Cardiac muscle cell (in vitro differentiated cells and primary cell): ENCODE measurements around the gene PAPLN. TPM values are rescaled to one million over a fixed set of nuclear protein-coding genes. Genes with fewer than 3 reads are reported as not detected.
"Not testable (repeated sequence)": the region's sequence is repeated elsewhere in the genome, so short reads cannot be mapped to it uniquely, and the experiment has no call there.

ENCODE experiments used
- DNase-seq, 2 donors: peaks; one replicate each; pipeline versions ENCODE4 v3.0.0 to v3.0.0-alpha.2; 2010 to 2017; ENCODE audit warnings: low read depth in 1 of 2, low spot score in 1 of 2
- H3K27ac ChIP-seq: fragments of 200-600 bp; sonication (generic); 2 replicates; pipeline ENCODE4 v1.5.1; 2016
- H3K27me3 ChIP-seq: fragments of 200-600 bp; sonication (generic); 2 replicates; pipeline ENCODE4 v1.6.0; 2016; ENCODE audit warnings: control low read depth
- H3K36me3 ChIP-seq: fragments of 200-600 bp; sonication (generic); 2 replicates; pipeline ENCODE4 v1.5.1; 2016; ENCODE audit warnings: control low read depth
- H3K4me1 ChIP-seq: fragments of 200-600 bp; sonication (generic); 2 replicates; pipeline ENCODE4 v1.8.1; 2017; ENCODE audit warnings: low read depth, mild to moderate bottlenecking, mixed run types
- H3K4me3 ChIP-seq: fragments of 200-600 bp; sonication (generic); 2 replicates; pipeline ENCODE4 v1.5.1; 2016; ENCODE audit warnings: mild to moderate bottlenecking
- H3K9me3 ChIP-seq: fragments of 200-600 bp; sonication (generic); 2 replicates; pipeline ENCODE4 v1.5.1; 2017; ENCODE audit warnings: low read depth, mild to moderate bottlenecking, control low read depth
- polyA plus RNA-seq: library from polyadenylated mRNA; unstranded; fragments of >200 nt; fragmentation: Nextera tagmentation; extraction: Ambion mirVana; gene quantifications from 2 replicates; pipeline ENCODE4 v1.2.1, GENCODE V29; 2016
- total RNA-seq: library from RNA; depleted of rRNA; stranded (reverse); fragments of >200 nt; gene quantifications from 2 replicates; pipeline ENCODE4 v1.2.3, GENCODE V29; 2016
- TF ChIP-seq, protein P1 (sequence below): IDR thresholded peaks from 2 replicates; pipeline ENCODE4 v1.5.1; 2012; ENCODE audit warnings: low read depth, mild to moderate bottlenecking, low read length

Gene PAPLN, protein sequence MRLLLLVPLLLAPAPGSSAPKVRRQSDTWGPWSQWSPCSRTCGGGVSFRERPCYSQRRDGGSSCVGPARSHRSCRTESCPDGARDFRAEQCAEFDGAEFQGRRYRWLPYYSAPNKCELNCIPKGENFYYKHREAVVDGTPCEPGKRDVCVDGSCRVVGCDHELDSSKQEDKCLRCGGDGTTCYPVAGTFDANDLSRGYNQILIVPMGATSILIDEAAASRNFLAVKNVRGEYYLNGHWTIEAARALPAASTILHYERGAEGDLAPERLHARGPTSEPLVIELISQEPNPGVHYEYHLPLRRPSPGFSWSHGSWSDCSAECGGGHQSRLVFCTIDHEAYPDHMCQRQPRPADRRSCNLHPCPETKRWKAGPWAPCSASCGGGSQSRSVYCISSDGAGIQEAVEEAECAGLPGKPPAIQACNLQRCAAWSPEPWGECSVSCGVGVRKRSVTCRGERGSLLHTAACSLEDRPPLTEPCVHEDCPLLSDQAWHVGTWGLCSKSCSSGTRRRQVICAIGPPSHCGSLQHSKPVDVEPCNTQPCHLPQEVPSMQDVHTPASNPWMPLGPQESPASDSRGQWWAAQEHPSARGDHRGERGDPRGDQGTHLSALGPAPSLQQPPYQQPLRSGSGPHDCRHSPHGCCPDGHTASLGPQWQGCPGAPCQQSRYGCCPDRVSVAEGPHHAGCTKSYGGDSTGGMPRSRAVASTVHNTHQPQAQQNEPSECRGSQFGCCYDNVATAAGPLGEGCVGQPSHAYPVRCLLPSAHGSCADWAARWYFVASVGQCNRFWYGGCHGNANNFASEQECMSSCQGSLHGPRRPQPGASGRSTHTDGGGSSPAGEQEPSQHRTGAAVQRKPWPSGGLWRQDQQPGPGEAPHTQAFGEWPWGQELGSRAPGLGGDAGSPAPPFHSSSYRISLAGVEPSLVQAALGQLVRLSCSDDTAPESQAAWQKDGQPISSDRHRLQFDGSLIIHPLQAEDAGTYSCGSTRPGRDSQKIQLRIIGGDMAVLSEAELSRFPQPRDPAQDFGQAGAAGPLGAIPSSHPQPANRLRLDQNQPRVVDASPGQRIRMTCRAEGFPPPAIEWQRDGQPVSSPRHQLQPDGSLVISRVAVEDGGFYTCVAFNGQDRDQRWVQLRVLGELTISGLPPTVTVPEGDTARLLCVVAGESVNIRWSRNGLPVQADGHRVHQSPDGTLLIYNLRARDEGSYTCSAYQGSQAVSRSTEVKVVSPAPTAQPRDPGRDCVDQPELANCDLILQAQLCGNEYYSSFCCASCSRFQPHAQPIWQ
- total RNA-seq, result 1.2 and 4.2 TPM in 2 replicates
- 1.7 and 2.9 TPM in 2 replicates for polyA plus RNA-seq

DNA sequence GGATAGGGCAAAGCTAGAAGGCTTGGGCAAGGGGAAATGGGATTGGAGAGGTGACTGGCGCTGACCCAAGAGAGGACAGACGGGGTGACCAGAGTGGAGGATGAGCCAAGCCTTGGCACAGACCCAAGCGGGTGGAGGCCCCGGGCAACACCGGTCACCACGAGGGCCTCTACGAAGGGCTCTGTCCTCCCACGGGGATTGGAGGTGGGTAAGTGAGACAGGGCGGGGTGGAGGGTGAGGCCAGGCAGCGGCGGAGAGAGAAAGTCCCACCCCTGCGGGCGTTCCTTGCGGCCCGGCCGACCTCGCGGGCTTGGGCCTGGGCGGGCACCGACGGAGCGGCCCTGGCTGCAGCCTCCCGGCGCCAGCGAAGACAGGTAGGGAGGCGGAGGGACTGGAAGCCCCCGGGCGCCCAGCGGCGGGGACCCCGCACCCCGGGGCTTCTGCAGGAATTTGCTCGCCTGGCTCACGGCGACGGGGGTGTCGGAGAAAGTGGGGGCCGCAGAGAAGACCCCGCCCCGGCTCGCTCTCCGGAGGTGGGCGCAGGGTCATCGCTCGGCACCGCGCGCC, at the start of gene PAPLN:
PAPLN (plus strand) TSS at position 288 of the 567 bp plus-strand sequence. CDS start 2,273 bp downstream, outside the sequence.
- peak; percentile 32 to 53 for DNase-seq
- Histone ChIP-seq H3K27me3 (peaks cover 79% of the 10 kb centered on the region), H3K36me3 (no peaks in the 10 kb centered on the region), H3K9me3 (no peaks in the 10 kb centered on the region), H3K4me3 (peak within 1 kb of the TSS; percentile 27), H3K4me1 (peaks cover 16% of the 10 kb centered on the region), H3K27ac (no peak within 1 kb of the TSS)
- TF ChIP-seq, protein P1, sequence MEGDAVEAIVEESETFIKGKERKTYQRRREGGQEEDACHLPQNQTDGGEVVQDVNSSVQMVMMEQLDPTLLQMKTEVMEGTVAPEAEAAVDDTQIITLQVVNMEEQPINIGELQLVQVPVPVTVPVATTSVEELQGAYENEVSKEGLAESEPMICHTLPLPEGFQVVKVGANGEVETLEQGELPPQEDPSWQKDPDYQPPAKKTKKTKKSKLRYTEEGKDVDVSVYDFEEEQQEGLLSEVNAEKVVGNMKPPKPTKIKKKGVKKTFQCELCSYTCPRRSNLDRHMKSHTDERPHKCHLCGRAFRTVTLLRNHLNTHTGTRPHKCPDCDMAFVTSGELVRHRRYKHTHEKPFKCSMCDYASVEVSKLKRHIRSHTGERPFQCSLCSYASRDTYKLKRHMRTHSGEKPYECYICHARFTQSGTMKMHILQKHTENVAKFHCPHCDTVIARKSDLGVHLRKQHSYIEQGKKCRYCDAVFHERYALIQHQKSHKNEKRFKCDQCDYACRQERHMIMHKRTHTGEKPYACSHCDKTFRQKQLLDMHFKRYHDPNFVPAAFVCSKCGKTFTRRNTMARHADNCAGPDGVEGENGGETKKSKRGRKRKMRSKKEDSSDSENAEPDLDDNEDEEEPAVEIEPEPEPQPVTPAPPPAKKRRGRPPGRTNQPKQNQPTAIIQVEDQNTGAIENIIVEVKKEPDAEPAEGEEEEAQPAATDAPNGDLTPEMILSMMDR, result no peak

DNA sequence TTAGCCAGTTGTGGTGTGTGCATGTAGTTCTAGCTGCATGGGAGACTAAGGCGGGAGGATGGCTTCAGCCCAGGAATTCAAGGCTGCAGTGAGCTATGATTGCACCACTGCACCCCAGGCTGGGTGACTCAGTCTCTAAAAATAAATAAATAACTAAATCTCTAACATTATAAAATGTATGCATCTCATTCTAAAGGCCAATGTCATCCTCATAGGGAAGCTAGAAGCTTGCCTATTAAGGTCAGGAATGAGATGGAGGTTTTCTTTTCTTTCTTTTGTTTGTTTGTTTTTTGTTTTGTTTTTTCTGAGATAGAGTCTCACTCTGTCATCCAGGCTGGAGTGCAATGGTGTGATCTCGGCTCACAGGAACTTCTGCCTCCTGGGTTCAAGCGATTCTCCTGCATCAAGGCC, 48.8 kb upstream of the PAPLN start:
- TF ChIP-seq, protein P1, result no peak
- H3K4me1 ChIP-seq, result no peaks in the 10 kb centered on the region
- H3K36me3 ChIP-seq, result peaks cover 19% of the 10 kb centered on the region
- no peak overlapping the region for H3K4me3 ChIP-seq
- no peaks in the 10 kb centered on the region for H3K27me3 ChIP-seq
- no peaks in the 10 kb centered on the region for H3K9me3 ChIP-seq
- no peak overlapping the region for H3K27ac ChIP-seq
- DNase-seq, result peak in 1 of 2 donors; percentile 61

DNA sequence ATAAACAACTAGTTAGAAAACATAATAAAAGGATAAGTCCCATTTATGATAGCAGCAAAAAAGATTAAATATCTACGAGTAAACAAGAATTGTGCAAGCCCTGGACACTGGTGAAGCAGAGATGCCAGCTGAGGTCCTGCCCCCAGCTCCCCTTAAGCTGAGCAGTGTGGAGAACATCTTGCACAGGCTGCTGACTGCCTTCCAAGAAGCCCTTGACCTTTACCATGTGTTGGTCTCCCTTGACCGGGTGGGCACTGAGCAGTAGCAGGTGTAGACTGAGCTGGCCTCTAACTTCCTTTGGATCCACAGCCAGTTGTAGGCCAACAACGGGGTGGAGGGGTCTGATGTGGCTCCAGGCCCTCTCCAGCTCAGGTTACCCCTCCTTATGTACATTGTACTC, 47.7 kb upstream of the PAPLN start:
- Histone ChIP-seq H3K4me3 (no peak overlapping the region), H3K4me1 (no peaks in the 10 kb centered on the region)

DNA sequence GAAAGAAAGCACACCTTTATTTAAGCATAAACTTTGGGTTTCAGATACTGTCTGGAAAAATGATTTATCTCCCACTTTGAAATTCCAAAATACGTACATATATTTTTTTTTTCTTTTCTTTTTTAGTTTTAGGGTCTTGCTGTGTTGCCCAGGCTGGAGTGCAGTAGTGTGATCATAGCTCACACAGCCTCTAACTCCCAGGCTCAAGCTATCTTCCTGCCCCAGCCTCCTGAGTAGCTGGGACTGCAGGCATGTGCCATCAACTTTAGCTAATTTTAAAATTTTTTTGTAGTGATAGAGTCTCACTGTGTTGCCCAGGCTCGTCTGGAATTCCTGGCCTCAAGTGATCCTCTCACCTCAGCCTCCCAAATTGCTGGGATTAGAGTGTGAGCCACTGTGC, 45.9 kb upstream of the PAPLN start:
- H3K9me3 ChIP-seq, result no peaks in the 10 kb centered on the region
- TF ChIP-seq, protein P1, result no peak
- DNase-seq, result no peak
- H3K4me1 ChIP-seq, result no peaks in the 10 kb centered on the region
- H3K4me3 ChIP-seq, result no peak overlapping the region
- H3K36me3 ChIP-seq, result peaks cover 28% of the 10 kb centered on the region
- no peak overlapping the region for H3K27ac ChIP-seq
- no peaks in the 10 kb centered on the region for H3K27me3 ChIP-seq

More for the DNA sequence above, 47.7 kb upstream of the PAPLN start:
- no peak for DNase-seq
- TF ChIP-seq, protein P1, result no peak
- H3K9me3 ChIP-seq, result no peaks in the 10 kb centered on the region
- no peaks in the 10 kb centered on the region for H3K27me3 ChIP-seq
- H3K36me3 ChIP-seq, result peaks cover 24% of the 10 kb centered on the region
- no peak overlapping the region for H3K27ac ChIP-seq

DNA sequence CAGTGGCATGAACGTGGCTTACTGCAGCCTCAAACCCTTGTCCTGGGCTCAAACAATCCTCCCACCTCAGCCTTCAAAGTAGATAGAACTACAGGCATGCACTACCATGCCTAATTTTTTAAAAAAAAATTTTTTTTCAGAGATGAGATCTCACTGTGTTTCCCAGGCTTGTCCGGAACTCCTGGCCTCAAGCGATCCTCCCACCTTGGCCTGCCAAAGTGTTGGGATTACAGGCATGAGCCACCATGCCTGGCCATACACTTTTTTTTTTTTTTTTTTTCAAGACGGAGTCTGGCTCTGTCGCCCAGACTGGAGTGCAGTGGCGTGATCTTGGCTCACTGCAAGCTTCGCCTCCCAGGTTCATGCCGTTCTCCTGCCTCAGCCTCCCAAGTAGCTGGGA, 43.0 kb upstream of the PAPLN start:
- H3K4me3 ChIP-seq, H3K27ac ChIP-seq, DNase-seq, H3K9me3 ChIP-seq, H3K4me1 ChIP-seq, H3K27me3 ChIP-seq: not testable (repeated sequence)
- H3K36me3 ChIP-seq, result peaks cover 25% of the 10 kb centered on the region
